SK-N-MC (cell line): ENCODE results near the gene TRAF7.

Experiments
- EZH2 ChIP-seq: fragments of 200-600 bp; sonication (generic); IDR thresholded peaks from one replicate; pipeline ENCODE4 v1.6.1; 2017; ENCODE audit warnings: antibody characterized with exemption
- POLR2AphosphoS5 ChIP-seq: IDR thresholded peaks from 2 replicates; pipeline ENCODE4 v1.6.1; 2012; ENCODE audit warnings: mild to moderate bottlenecking, low read depth, low read length, borderline replicate concordance

GRCh38 chr16:2154533-2155090, 970 bp upstream of the TRAF7 start:
- TF ChIP-seq EZH2: no peak
- no peak for TF ChIP-seq POLR2AphosphoS5
